Ascending aorta (tissue), 2 donors: Measurements from ENCODE around the gene C7orf33. TPM values are rescaled to one million over a fixed set of nuclear protein-coding genes. Genes with fewer than 3 reads are reported as not detected.
"Not testable (repeated sequence)": the region's sequence is repeated elsewhere in the genome, so short reads cannot be mapped to it uniquely, and the experiment has no call there.

Experiments used
- DNase-seq, 2 donors: peaks; one replicate each; pipeline ENCODE4 v3.0.0-alpha.2; 2019; ENCODE audit warnings: low spot score in 2 of 2
- H3K27ac ChIP-seq, 2 donors: fragments of 200-600 bp; sonication (generic); one replicate each; pipeline ENCODE4 v1.5.1; 2016 to 2017; ENCODE audit warnings: mild to moderate bottlenecking in 1 of 2
- H3K27me3 ChIP-seq: fragments of 200-600 bp; sonication (generic); one replicate; pipeline ENCODE4 v1.5.1; 2017
- H3K36me3 ChIP-seq, 2 donors: fragments of 200-600 bp; sonication (generic); one replicate each; pipeline ENCODE4 v1.5.1; 2016
- H3K4me1 ChIP-seq, 2 donors: fragments of 200-600 bp; sonication (generic); one replicate each; pipeline ENCODE4 v1.5.1; 2016 to 2017; ENCODE audit warnings: mild to moderate bottlenecking in 1 of 2
- H3K4me3 ChIP-seq, 2 donors: fragments of 200-600 bp; sonication (generic); one replicate each; pipeline ENCODE4 v1.5.1; 2016 to 2017; ENCODE audit warnings: mild to moderate bottlenecking in 1 of 2
- H3K9me3 ChIP-seq, 2 donors: fragments of 200-600 bp; sonication (generic); one replicate each; pipeline ENCODE4 v1.5.1; 2016
- intact Hi-C: fragments of 100-400 bp; cut with DNase I; formaldehyde crosslinking; loops from one replicate; pipeline ENCODE4 v1.15.1; 2023
- total RNA-seq: library from RNA; depleted of rRNA; stranded (reverse); fragments of >200 nt; gene quantifications from one replicate; pipeline ENCODE4 v1.1.0, GENCODE V29; 2016
- TF ChIP-seq, protein P1 (sequence below), 3 experiments: fragments of 200-600 bp in 2 of 3; fragments of 450-650 bp in 1 of 3; sonication (generic) in 2 of 3; IDR thresholded peaks; one replicate each; pipeline ENCODE4 v1.5.1; 2016 to 2019; ENCODE audit warnings: antibody characterized with exemption in 3 of 3, mild to moderate bottlenecking in 1 of 3, moderate library complexity in 1 of 3

The C7orf33 gene
- total RNA-seq, 1 donor from 2014 or later, result not detected

GRCh38 chr7:148563583-148564274 is 26.8 kb upstream of the C7orf33 start:
- Histone ChIP-seq H3K4me1 (no peaks in the 10 kb centered on the region), H3K36me3 (no peaks in the 10 kb centered on the region), H3K4me3 (no peak overlapping the region), H3K27ac (no peak overlapping the region), H3K9me3 (no peaks in the 10 kb centered on the region), H3K27me3 (no peaks in the 10 kb centered on the region)
- TF ChIP-seq, protein P1, sequence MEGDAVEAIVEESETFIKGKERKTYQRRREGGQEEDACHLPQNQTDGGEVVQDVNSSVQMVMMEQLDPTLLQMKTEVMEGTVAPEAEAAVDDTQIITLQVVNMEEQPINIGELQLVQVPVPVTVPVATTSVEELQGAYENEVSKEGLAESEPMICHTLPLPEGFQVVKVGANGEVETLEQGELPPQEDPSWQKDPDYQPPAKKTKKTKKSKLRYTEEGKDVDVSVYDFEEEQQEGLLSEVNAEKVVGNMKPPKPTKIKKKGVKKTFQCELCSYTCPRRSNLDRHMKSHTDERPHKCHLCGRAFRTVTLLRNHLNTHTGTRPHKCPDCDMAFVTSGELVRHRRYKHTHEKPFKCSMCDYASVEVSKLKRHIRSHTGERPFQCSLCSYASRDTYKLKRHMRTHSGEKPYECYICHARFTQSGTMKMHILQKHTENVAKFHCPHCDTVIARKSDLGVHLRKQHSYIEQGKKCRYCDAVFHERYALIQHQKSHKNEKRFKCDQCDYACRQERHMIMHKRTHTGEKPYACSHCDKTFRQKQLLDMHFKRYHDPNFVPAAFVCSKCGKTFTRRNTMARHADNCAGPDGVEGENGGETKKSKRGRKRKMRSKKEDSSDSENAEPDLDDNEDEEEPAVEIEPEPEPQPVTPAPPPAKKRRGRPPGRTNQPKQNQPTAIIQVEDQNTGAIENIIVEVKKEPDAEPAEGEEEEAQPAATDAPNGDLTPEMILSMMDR (IDR thresholded peaks at IDR 0.05), result no peak
- DNase-seq, result no peak
- intact Hi-C loops, result no loop called here

- H3K4me1 ChIP-seq, H3K4me3 ChIP-seq, H3K9me3 ChIP-seq, H3K27me3 ChIP-seq, DNase-seq, H3K36me3 ChIP-seq, intact Hi-C loops: not testable (repeated sequence)
- peak overlapping the region in 1 of 2 donors; percentile 24 for H3K27ac ChIP-seq
Measured at GRCh38 chr7:148564275-148564951, 26.2 kb upstream of the C7orf33 start.

GRCh38 chr7:148566736-148567135 is 23.8 kb upstream of the C7orf33 start:
- no peaks in the 10 kb centered on the region for H3K36me3 ChIP-seq
- TF ChIP-seq, protein P1 (IDR thresholded peaks at IDR 0.05), result no peak
- H3K4me3 ChIP-seq, result no peak overlapping the region
- intact Hi-C loops, result no loop called here
- no peak overlapping the region for H3K27ac ChIP-seq
- no peaks in the 10 kb centered on the region for H3K27me3 ChIP-seq
- no peaks in the 10 kb centered on the region for H3K4me1 ChIP-seq
- H3K9me3 ChIP-seq, result no peaks in the 10 kb centered on the region
- DNase-seq, result no peak

DNA sequence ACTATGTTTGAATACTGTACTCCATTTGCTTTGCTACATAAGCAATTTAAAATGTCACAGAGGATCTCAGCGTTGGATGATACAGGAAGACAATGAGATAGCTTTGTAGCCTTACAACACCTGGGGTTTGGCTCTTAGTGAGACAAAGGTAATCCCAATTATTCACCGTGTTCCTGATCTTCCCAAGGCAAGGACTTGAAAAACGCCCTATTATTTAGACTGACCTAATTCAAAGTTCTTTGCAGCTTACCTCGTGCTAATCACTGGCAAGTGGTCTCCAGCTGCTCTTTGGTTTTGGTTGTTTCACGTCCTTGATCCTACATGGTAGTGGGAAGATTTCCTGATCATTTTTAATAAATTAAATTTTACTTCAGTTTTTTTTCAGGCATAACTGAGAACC is 23.0 kb upstream of the C7orf33 start:
- H3K27me3 ChIP-seq, result no peaks in the 10 kb centered on the region
- H3K27ac ChIP-seq, result no peak overlapping the region
- TF ChIP-seq, protein P1 (IDR thresholded peaks at IDR 0.05), result no peak
- H3K4me3 ChIP-seq, result no peak overlapping the region
- H3K9me3 ChIP-seq, result no peaks in the 10 kb centered on the region
- DNase-seq, result no peak
- H3K4me1 ChIP-seq, result no peaks in the 10 kb centered on the region
- intact Hi-C loops, result no loop called here
- no peaks in the 10 kb centered on the region for H3K36me3 ChIP-seq

- H3K9me3 ChIP-seq, result no peaks in the 10 kb centered on the region
- no peaks in the 10 kb centered on the region for H3K36me3 ChIP-seq
- no peaks in the 10 kb centered on the region for H3K4me1 ChIP-seq
- intact Hi-C loops, result no loop called here
- DNase-seq, result no peak
- no peaks in the 10 kb centered on the region for H3K27me3 ChIP-seq
- H3K27ac ChIP-seq, result no peak overlapping the region
- TF ChIP-seq, protein P1 (IDR thresholded peaks at IDR 0.05), result no peak
- H3K4me3 ChIP-seq, result no peak overlapping the region
Measured at GRCh38 chr7:148570510-148570909, 20.1 kb upstream of the C7orf33 start.

GRCh38 chr7:148570973-148571372 is 19.6 kb upstream of the C7orf33 start:
- H3K4me1 ChIP-seq, DNase-seq, H3K27ac ChIP-seq, H3K36me3 ChIP-seq, H3K4me3 ChIP-seq, intact Hi-C loops, H3K27me3 ChIP-seq, H3K9me3 ChIP-seq: not testable (repeated sequence)
